T-helper 2 cell treated with Interferon-gamma antibody and Interleukin-4, amounts not matched to agents 100 ng/mL and 5 ng/mL, for 36 hours (primary cell): ENCODE data around the gene C1orf87. TPM values are rescaled to one million over a fixed set of nuclear protein-coding genes. Genes with fewer than 3 reads are reported as not detected.
"Not testable (repeated sequence)": the region's sequence is repeated elsewhere in the genome, so short reads cannot be mapped to it uniquely, and the experiment has no call there.

Source experiments
- intact Hi-C: fragments of 100-400 bp; cut with micrococcal nuclease; formaldehyde crosslinking; loops from one replicate; pipeline ENCODE4 v1.15.1; 2023
- total RNA-seq: library from RNA; stranded (reverse); gene quantifications from 2 replicates; pipeline ENCODE4 v1.2.3, GENCODE V29; 2022

The C1orf87 gene
- total RNA-seq, 1 donor from 2014 or later = not detected

DNA sequence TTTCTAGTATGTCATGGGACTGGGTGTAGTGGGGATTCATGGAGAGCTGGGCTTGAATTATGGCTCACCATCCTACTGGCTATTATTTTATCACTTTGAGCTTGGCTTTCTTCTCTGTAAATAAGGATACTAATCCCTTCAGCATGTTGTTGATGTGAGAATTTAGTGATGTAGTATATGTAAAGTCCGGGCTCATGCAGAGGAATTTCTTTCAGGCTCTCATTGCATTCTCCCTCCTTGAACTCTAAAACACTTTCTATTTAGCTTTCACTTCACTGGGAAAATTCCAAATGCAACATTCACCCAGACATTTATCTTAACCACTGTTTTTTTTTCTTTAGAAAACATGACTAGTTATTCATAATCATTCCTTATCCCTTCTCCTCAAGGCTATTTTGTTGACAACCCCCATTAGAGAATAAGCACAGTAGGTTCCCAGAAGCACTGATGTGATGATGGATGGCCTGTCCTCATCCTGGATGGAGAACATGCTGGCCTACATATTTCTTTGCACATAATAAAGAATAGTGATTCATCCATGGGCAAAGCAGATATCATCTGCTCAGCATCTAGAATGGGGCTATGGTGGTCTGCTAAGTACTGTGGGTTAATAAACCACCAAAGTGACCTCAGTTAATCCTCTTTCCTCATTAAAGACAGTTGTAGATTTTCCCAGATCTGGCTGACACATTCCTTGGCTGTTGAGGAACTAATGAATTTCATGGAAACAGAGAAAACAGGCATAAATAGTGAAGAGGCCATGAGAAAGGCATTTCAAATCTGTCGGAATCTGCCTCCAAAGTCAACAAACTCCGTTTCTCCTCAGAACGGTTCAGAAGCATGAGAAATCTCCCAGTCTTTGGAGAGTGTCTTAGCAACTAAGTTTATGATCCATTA lies 79.0 kb downstream of the C1orf87 start:
- intact Hi-C loops = no loop called here

DNA sequence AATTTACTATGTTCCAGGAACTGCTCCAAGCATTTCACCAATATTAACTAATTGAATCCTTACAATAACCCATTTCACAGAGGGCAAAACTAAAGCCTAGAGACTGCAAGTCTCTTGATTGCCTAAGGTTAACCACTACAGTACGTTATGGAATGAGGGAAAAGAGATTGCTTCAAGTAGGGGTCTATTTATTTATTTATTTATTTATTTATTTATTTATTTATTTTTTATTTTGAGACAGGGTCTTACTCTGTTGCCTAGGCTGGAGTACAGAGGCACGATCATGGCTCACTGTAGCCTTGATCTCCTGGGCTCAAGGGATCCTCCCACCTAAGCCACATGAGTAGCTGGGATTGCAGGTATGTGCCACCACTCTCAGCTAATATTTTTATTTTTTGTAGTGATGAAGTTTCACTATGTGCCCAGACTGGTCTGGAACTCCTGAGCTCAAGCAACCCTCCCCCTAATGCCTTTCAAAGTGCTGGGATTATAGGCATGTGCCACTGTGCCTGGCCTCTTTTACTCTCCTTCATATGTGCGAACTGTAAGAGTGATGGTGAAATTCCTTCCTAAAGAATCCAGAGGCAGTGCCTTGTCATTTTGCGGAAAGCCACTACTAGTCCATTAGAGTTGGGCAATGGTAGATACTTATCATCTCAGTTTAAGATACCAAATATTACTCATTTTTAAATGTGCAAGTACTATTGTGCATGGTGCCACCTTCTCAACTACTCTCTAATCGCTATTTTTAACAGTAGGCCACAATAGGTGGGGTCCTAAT lies 81.3 kb downstream of the C1orf87 start:
- intact Hi-C loops = no loop called here

DNA sequence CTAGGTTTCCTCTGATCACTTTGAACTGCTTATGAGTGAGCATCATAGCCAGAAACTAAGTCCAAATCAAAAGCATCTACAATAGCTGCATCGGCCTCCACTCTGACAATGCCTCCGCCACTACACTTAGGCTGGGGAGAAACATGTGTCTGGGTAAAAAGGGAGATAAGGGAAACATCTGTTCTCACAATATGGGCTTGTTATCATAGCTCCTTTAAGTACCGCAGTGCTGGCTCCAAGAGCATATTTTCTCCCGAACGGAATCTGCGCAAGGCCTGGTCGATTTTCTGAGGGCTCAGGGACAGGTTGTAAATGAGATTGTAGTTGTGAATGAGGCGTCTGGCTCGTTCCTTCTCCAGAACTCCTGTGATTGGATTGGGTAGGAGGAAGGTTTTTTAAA lies 83.1 kb downstream of the C1orf87 start:
- intact Hi-C loops = no loop called here

DNA sequence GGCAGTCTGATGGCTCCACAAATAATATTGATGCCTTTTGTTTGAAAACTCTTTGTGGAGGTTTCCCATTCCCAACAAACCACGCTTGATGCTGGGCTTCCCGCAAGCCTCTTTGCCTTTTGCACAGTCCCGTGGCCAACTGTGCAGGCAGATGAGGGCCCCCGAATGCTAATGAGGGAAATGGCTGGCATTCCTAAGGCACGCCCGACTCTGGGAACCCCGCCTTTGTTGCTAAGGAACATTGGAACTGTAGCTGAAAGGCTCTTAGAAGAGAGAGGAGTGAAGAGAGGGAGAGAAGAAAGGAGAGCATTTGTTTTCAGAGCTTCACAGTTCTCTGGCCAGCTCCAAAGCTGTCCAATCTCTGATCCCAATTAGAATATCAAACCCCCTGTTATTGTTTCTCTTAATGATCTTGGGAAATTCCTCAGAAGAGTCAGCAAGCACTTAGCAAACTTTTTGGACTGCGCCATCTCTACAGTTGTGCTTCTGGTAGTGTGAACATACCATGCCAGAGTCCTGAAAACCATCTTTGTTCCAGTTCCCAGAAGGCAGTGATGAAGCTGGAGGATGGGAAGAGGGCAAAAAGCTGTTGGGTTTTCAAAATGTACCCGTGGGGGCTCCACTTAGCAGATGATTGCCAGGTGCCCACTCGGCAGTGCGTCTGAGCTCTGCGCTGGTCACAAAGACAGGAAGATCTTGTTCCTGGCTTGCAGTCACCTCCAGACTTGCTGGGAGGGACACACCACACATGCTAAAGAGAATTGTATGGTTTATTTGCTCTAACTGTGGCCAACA lies 86.9 kb downstream of the C1orf87 start:
- intact Hi-C loops = no loop called here

DNA sequence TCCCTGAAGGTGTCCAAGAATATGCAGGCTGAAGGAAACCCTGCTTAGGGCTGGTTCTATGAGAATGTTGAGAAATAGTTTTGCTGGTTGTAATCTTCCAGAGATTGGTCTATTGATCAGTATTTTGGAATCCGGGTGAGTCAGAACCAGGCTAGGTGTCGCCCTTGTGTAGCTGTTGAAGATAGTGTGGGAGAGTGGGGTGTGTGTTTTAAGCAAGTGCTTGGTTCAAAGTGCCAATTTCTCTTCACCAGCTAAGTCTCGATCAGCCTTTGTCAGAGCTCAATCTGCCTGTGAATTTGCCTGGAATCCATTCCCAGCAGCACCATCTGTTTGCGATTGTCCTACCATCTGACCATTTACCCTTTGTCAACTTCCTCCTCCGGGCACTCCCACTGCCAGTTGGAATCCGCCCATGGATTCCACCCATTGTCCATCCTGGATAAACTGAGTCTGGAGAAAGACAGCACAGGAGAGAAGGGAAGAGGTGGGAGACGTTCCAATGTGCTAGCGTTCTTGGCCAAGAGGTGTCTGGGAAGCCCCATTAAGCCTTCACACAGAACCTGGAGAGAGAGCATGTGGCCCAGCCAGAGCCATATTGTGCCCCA lies 87.6 kb downstream of the C1orf87 start:
- intact Hi-C loops = no loop called here

DNA sequence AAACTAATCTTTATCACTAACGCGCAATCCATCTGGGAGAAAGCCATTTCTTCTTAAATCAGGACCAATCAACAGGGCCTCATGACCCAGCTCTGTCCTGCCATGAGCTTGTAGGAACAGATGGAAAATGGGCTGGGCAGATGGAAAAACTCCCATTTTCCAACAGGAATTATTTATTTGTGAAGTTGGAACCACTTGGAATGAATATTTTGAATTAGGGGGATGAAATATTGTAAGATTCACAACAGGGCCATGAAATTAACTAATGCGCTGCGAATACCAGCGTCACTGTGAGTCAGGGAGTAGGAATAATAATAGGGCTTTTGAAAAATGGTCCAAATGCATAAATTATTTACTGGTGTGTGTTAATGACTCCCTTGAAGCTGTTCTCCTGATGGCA lies 93.9 kb downstream of the C1orf87 start:
- intact Hi-C loops = loop anchor here (5.0 kb wide), 2 partner anchors 788 to 1873 kb away; no protein-coding TSS in a partner anchor

DNA sequence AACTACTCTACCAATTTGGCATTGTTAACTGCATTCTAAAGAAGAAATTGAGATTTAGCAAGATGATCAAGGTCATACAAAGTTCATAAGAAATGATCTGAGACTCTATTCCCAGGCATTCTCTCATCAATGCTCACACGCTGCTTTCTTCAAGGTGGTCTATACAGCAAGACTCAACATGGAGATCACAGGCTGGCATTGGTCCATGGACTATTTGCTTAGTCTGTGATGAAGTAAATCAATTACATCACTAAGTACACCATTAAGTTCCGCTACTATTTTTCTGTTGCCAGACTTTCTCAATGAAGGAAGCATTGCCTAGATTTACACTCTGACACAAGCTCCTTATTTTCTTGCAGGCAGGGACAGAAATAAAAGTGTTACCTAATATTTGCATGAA lies 95.1 kb downstream of the C1orf87 start:
- intact Hi-C loops = loop anchor here (5.0 kb wide), 2 partner anchors 789 to 1874 kb away; no protein-coding TSS in a partner anchor

DNA sequence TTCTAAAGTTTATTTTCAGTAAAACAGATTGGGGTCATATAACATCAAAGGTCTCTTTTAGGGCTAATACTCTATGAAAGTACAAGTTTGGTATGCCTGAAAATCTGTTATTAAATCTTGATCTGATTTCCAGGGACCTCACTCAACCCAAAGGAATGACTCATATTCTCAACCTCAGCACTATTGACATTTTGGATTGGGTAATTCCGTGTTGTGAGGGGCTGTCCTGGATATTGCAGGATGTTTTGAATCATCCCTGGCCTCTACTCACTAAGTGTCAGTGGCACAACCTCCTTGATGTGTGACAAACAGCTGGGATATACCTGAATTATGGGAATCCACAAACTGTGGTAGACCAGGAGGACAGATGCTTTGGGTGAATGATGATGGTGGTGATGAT lies 95.5 kb downstream of the C1orf87 start:
- intact Hi-C loops = loop anchor here (5.0 kb wide), 2 partner anchors 789 to 1874 kb away; no protein-coding TSS in a partner anchor

DNA sequence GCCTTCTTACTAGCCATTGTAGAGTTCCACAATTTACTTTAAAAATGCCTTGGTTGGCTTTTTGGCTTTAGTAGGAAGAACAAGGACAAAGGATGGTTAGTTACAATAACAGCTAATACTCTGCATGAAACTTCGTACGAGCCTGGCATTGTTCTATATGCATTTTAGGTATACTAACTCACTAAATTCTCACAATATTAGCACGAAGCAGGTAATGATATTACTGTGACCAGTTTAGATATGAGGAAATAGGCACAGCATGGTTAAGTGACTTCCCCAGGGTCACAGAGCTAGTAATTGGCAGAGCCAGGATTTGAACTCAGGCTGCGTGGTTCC lies 96.5 kb downstream of the C1orf87 start:
- intact Hi-C loops = loop anchor here (5.0 kb wide), 2 partner anchors 790 to 1875 kb away; no protein-coding TSS in a partner anchor

DNA sequence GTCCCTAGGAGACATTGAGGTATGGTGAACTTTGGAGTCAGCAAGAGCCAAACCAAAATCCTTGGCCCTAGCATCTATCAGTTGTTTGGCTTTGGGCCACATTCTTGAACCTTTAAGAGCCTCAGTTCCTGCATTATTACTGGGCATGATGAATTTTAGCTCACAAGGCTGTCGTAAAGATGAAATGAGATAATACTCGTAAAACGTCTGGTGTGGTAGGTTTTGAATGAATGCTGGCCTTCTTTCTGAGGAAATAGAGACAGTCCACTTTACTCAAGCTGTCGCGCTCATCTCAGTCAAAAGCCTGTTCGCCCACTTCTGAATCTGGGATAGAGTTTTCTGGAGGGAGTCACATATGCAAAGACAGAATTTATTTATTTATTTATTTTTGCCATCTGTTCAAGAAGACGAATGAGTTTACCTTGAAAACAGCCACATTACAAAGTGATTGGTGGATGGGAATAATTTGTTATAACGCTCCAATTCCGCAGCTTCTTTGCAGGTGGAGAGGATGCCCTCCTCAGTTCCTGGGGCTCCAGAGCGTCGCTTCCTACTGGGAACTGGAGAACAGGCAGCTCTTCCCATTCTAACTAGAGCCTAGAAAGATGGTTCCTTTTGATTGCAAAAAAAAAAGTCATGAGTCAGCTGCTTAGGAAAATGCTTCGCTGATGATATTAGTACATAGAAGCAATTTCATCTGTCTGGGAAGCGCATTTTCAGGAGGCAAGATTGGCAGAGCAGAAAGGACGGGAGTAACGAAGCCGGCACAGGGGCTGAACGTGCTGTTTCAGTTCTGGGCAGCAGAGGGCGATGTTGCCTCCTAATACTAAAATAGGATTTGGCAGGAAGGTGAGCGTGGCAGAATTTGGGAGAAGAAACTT lies 97.1 kb downstream of the C1orf87 start:
- intact Hi-C loops = loop anchor here (5.0 kb wide), 2 partner anchors 791 to 1876 kb away; no protein-coding TSS in a partner anchor

DNA sequence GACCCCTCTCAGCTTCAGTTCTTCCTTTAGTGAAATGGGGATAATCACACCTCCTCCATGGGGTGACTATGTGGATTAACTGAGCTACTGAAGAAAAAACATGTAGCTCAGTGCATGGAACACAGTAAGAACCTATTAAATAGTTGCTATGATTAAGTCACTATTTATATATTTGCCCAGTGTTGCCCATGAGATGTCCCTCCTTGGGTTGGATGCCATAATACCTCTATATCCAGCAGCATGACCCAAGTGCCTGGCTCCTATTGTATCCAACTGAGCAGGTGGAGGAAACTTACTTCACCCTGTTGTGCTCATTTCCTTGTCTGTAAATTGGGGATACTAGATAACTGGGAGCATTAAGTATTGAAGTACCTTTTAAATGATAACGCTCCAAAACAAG lies 99.9 kb downstream of the C1orf87 start:
- intact Hi-C loops = loop anchor here (5.0 kb wide), 1 partner anchor 1069 kb away; no protein-coding TSS in a partner anchor

DNA sequence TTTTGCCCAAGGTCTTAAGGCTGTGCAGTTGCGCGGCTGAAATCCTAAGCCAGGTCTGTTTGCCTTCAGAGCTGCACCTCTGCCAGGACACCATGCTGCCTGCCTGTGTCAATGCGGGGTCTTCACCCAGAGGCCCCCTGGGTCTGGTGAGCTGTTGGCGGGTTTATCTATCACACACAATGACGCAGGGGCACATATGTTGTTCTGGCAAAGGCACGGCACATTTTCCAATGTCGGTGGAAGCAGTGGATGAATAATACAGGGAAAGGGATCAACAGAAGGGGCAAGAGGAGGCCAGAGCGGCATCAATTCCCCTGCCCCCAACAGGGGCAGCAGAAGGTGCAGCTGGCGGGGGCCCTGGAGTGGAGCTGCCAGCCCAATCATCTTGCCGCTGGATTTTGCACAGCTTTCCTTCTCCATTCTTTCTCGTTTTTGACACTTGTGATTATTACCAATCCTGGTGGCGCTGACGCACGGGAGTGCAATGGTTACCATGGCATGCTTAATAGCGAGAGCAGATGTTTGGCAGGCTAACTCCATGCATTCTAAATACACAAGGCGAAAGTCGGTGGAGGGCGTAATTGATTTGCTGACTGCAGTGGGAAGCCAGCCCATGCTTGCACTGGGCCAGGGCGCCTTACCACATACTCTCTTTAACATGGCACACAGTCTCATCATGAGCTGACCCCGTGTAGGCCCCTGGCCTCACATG lies 101.2 kb downstream of the C1orf87 start:
- intact Hi-C loops = loop anchor here (5.0 kb wide), 1 partner anchor 1070 kb away; no protein-coding TSS in a partner anchor

DNA sequence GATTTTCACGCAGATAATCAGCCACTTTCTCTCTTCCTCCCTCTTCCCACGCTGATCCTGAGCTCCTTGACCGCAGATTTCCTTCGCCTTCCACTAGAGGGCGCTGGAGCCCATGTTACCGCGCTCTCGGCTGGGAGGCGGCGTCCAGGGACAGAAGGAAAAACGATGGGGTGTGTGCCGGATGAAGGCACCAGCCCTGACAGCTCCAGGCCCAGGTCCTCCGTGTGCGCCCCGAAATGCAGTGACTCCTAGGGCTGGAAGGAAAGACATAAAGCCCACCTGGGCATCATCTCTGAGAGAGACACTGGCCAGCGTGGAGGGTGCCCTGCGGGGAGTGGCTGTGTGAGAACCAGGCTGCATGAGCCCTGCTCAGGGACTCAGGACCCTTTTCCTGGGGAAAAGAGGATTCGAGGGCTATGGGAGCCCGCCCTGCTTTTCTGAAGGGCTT lies 102.1 kb downstream of the C1orf87 start:
- intact Hi-C loops = loop anchor here (5.0 kb wide), 1 partner anchor 1071 kb away; no protein-coding TSS in a partner anchor

DNA sequence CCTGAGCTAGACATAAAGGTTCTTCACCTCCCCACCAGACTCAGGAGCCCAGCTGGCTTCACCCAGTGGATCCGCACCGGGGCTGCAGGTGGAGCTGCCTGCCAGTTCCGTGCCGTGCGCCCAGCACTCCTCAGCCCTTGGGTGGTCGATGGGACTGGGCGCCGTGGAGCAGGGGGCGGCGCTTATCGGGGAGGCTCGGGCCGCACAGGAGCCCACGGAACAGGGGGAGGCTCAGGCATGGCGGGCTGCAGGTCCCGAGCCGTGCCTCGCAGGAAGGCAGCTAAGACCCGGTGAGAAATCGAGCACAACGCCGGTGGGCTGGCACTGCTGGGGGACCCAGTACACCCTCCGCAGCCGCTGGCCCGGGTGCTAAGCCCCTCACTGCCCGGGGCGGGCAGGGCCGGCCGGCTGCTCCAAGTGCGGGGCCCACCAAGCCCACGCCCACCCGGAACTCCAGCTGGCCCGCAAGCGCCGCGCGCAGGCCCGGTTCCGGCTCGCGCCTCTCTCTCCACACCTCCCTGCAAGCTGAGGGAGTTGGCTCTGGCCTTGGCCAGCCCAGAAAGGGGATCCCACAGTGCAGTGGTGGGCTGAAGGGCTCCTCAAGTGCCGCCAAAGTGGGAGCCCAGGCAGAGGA lies 103.9 kb downstream of the C1orf87 start:
- intact Hi-C loops = loop anchor here (5.0 kb wide), 1 partner anchor 1073 kb away; no protein-coding TSS in a partner anchor

DNA sequence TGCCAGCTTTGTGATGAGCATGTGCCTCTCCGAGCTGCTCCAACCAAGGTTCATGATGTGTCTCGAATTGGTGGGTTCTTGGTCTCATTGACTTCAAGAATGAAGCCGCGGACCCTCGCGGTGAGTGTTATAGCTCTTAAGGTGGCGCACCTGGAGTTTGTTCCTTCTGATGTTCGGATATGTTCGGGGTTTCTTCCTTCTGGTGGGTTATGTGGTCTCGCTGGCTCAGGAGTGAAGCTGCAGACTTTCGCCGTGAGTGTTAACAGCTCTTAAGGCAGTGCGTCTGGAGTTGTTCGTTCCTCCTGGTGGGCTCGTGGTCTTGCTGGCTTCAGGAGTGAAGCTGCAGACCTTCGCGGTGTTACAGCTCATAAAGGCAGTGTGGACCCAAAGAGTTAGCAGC lies 104.8 kb downstream of the C1orf87 start:
- intact Hi-C loops = not testable (repeated sequence)

DNA sequence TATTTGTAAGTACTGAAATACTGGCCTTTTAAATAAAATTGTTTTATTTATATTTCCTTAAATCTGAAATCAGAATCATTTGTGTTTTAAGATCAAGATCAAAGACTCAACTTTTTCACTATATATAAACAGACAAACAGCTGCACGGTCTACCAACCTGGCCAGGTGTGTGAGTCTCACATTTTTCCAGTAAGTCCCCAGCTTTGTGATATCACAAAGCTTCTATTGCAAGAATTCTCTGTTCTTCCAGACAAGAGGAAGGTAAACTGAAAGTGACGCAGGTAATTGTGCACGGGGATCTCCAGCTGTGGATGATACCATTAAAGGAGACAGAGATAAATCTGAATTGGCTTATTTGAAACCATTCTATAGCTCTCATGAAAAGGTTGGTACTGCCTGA lies 105.8 kb downstream of the C1orf87 start:
- intact Hi-C loops = no loop called here

DNA sequence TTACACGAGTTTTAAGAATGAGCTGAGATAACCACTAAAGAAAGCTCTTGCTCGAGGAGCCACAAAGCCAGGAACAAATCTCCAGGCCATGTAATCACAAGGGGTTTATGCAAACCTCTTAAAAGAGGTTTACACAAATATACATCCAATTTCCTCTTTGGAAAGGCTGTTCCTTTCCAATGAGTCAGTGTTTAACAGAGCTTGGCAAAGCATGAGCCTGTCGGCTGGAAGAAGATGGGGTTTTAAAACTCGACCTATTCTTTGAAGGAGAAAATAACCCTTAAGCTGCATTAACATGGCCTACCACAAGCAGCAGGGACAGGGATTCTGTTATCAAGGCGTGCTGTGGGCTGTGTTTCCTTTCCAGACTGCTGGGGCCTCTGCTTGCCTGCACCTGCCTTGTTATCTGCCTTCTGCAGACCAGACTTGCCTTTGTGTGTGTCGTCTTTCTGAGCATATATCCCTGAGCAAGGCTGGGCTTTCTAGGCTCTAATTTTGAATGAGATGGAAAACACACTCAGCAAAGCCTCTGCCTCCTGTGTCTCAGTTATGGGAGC lies 106.4 kb downstream of the C1orf87 start:
- intact Hi-C loops = no loop called here

DNA sequence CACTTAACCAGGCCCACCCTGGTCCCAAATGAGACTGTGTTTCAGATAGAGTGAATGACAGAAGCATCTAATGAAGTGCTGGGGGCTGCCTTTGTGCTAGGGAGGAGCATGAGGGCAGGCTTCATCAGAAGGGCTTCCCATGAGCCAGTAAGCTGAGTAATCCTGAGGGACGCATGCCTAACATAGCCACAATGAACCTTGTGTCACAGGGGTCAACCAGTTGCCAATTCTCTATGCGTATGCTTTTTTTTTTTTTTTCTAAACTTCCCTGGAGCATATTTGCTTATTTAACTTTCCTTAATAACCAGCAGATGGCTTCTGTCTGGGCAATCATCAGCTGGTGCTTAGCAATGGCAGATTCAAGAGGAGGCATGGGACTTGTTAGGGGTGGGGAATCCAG lies 121.5 kb downstream of the C1orf87 start:
- intact Hi-C loops = no loop called here
